WTC11 (cell line): ENCODE data around the gene XRCC1. TPM values are rescaled to one million over a fixed set of nuclear protein-coding genes. Genes with fewer than 3 reads are reported as not detected.

Experiments used
- ATAC-seq: fragments of 200-7000 bp; cut with Tn5 transposase; 2 replicates; pipeline ENCODE4 v1.10.0; 2021; ENCODE audit warnings: mild to moderate bottlenecking, moderate library complexity
- CTCF ChIA-PET: fragments of 300-600 bp; sonication (Branson Sonifier 250); formaldehyde crosslinking; loops from one replicate; lab custom pipeline; 2021; ENCODE audit warnings: antibody characterized with exemption; lab: Charles Lee
- POLR2A ChIA-PET: fragments of 350-600 bp; sonication (Branson Sonifier 250); formaldehyde crosslinking; loops from one replicate; lab custom pipeline; 2021; ENCODE audit warnings: antibody characterized with exemption; lab: Charles Lee
- DNase-seq: peaks from one replicate; pipeline ENCODE4 v3.0.0; 2021; ENCODE audit warnings: low spot score
- H3K27ac Mint-ChIP-seq: 2 replicates; pipeline ENCODE4 v1.8.0; 2021; ENCODE audit warnings: mixed read lengths
- H3K27me3 Mint-ChIP-seq: 2 replicates; pipeline ENCODE4 v1.8.0; 2021; ENCODE audit warnings: low read depth, mild to moderate bottlenecking, moderate library complexity, mixed read lengths
- H3K36me3 Mint-ChIP-seq: 2 replicates; pipeline ENCODE4 v1.8.0; 2021; ENCODE audit warnings: mixed read lengths
- H3K4me1 Mint-ChIP-seq: 2 replicates; pipeline ENCODE4 v1.8.0; 2022; ENCODE audit warnings: mixed read lengths
- H3K4me3 Mint-ChIP-seq: 2 replicates; pipeline ENCODE4 v1.8.0; 2021; ENCODE audit warnings: mild to moderate bottlenecking, moderate library complexity, mixed read lengths
- H3K9me3 Mint-ChIP-seq: 2 replicates; pipeline ENCODE4 v1.8.0; 2021; ENCODE audit warnings: mixed read lengths
- ATF6 ChIP-seq: sonication (generic); formaldehyde crosslinking; IDR thresholded peaks from 2 replicates; pipeline ENCODE4 v1.8.1; 2023; ENCODE audit warnings: mild to moderate bottlenecking, missing genetic modification reagents
- GTF2I ChIP-seq: fragments of 250-450 bp; sonication (Bioruptor Pico); conservative IDR thresholded peaks from 2 replicates; pipeline ENCODE4 v1.4.0; 2021; ENCODE audit warnings: mild to moderate bottlenecking
- IRF2 ChIP-seq: sonication (generic); formaldehyde crosslinking; IDR thresholded peaks from 2 replicates; pipeline ENCODE4 v1.8.0; 2022; ENCODE audit warnings: low read depth, missing genetic modification reagents, borderline replicate concordance
- NFE2L1 ChIP-seq: sonication (generic); formaldehyde crosslinking; IDR thresholded peaks from 2 replicates; pipeline ENCODE4 v1.8.1; 2023; ENCODE audit warnings: missing genetic modification reagents
- PRDM15 ChIP-seq: sonication (generic); formaldehyde crosslinking; IDR thresholded peaks from 2 replicates; pipeline ENCODE4 v1.8.0; 2022; ENCODE audit warnings: missing genetic modification reagents
- PREB ChIP-seq: sonication (generic); formaldehyde crosslinking; IDR thresholded peaks from 2 replicates; pipeline ENCODE4 v1.8.1; 2022; ENCODE audit warnings: mild to moderate bottlenecking, missing genetic modification reagents, moderate library complexity, borderline replicate concordance
- SOX15 ChIP-seq: fragments of 250-450 bp; sonication (Bioruptor Pico); IDR thresholded peaks from 2 replicates; pipeline ENCODE4 v1.9.0; 2021; ENCODE audit warnings: mild to moderate bottlenecking
- STAT6 ChIP-seq: sonication (generic); formaldehyde crosslinking; conservative IDR thresholded peaks from 2 replicates; pipeline ENCODE4 v1.8.1; 2023; ENCODE audit warnings: mild to moderate bottlenecking, low read depth, missing genetic modification reagents, moderate library complexity
- ZNF121 ChIP-seq: sonication (generic); formaldehyde crosslinking; IDR thresholded peaks from 2 replicates; pipeline ENCODE4 v1.8.0; 2023; ENCODE audit warnings: missing genetic modification reagents
- ZNF512 ChIP-seq: sonication (generic); formaldehyde crosslinking; IDR thresholded peaks from 2 replicates; pipeline ENCODE4 v1.8.1; 2022; ENCODE audit warnings: missing genetic modification reagents, borderline replicate concordance
- total RNA-seq: library from RNA; stranded (reverse); gene quantifications from 3 replicates; pipeline ENCODE4 v1.2.3, GENCODE V29; 2021

XRCC1 gene
- total RNA-seq, 1 experiment from 2014 or later, result 48.3 TPM

GRCh38 chr19:43570174-43570791, 5.0 kb downstream of the XRCC1 start:
- CTCF ChIA-PET, result interaction anchor here (0.6 to 2.8 kb wide), 4 partner anchors 15 to 63 kb away, joined by 3 to 16 read pairs (median 14); partner anchors contain the start of genes IRGQ and ZNF576

GRCh38 chr19:43569657-43570056, 5.7 kb downstream of the XRCC1 start:
- H3K27me3 Mint-ChIP-seq, result no peaks in the 10 kb centered on the region
- no peak overlapping the region for H3K27ac Mint-ChIP-seq
- no peak overlapping the region for H3K4me3 Mint-ChIP-seq
- TF ChIP-seq PREB (CRISPR knock-in tag) (no peak), IRF2 (no peak), STAT6 (CRISPR knock-in tag) (no peak), PRDM15 (CRISPR knock-in tag) (no peak), NFE2L1 (CRISPR knock-in tag) (no peak), ZNF512 (CRISPR knock-in tag) (no peak)
- ATAC-seq, result no peak
- no peaks in the 10 kb centered on the region; the same call in 1 of the 2 replicates for H3K36me3 Mint-ChIP-seq
- no peaks in the 10 kb centered on the region for H3K9me3 Mint-ChIP-seq
- CTCF ChIA-PET, result interaction anchor here (2.5 to 2.8 kb wide), 2 partner anchors 26 to 34 kb away, joined by 14 to 16 read pairs; partner anchors contain the start of genes IRGQ and ZNF576
- H3K4me1 Mint-ChIP-seq, result peaks cover 7% of the 10 kb centered on the region
- POLR2A ChIA-PET, result interaction anchor here (0.7 kb wide), 1 partner anchor 1128 kb away, joined by 3 read pairs; no protein-coding TSS in a partner anchor
- DNase-seq, result no peak

More at GRCh38 chr19:43570174-43570791, 5.0 kb downstream of the XRCC1 start:
- peak; percentile 48 for ATAC-seq
- POLR2A ChIA-PET, result interaction anchor here (1.8 kb wide), 1 partner anchor 25 kb away, joined by 5 read pairs; the partner anchor contains the start of gene IRGQ
- no peak for DNase-seq
- H3K4me1 Mint-ChIP-seq, result peaks cover 12% of the 10 kb centered on the region
- H3K27ac Mint-ChIP-seq, result peak overlapping the region; percentile 74
- no peaks in the 10 kb centered on the region for H3K9me3 Mint-ChIP-seq
- H3K27me3 Mint-ChIP-seq, result no peaks in the 10 kb centered on the region
- TF ChIP-seq ZNF121 (CRISPR knock-in tag), result peak; percentile 96
- TF ChIP-seq GTF2I (CRISPR knock-in tag), result peak; percentile 92
- TF ChIP-seq SOX15 (CRISPR knock-in tag), result no peak
- no peaks in the 10 kb centered on the region; the same call in 1 of the 2 replicates for H3K36me3 Mint-ChIP-seq
- H3K4me3 Mint-ChIP-seq, result no peak overlapping the region

- Mint-ChIP-seq H3K9me3 (no peaks in the 10 kb centered on the region), H3K4me1 (peaks cover 2% of the 10 kb centered on the region), H3K27me3 (no peaks in the 10 kb centered on the region), H3K4me3 (no peak overlapping the region), H3K36me3 (peaks cover 6% of the 10 kb centered on the region; the same call in 1 of the 2 replicates), H3K27ac (no peak overlapping the region)
- POLR2A ChIA-PET, result no interaction called here
- TF ChIP-seq ATF6 (CRISPR knock-in tag) (no peak), STAT6 (CRISPR knock-in tag) (no peak)
- no peak for ATAC-seq
- DNase-seq, result no peak
- CTCF ChIA-PET, result interaction anchor here (1.8 to 3.4 kb wide), 2 partner anchors 10 to 30 kb away, joined by 7 to 20 read pairs; no protein-coding TSS in a partner anchor
Measured at GRCh38 chr19:43564800-43565199, 10.5 kb downstream of the XRCC1 start.
